Measurements from ENCODE around the gene NIT1. TPM values are rescaled to one million over a fixed set of nuclear protein-coding genes. Genes with fewer than 3 reads are reported as not detected.

NIT1 gene
- total and polyA plus RNA-seq, 2 donors from 2014 or later = 42.3 to 91.5 TPM

GRCh38 chr1:161090617-161091016 lies 27.3 kb upstream of the NIT1 start:
- no peak for DNase-seq
- Histone ChIP-seq H3K27me3 (ENCODE audit: control insufficient read depth, insufficient read depth, low read length) (no peaks in the 10 kb centered on the region), H3K4me3 (ENCODE audit: low read length in 3 of 3) (no peak overlapping the region), H3K9me3 (ENCODE audit: control insufficient read depth in 2 of 3, insufficient read depth in 1 of 3, low read length in 3 of 3) (no peaks in the 10 kb centered on the region), H3K36me3 (ENCODE audit: control insufficient read depth in 2 of 3, insufficient read depth in 3 of 3, low read length in 3 of 3) (no peaks in the 10 kb centered on the region), H3K9ac (ENCODE audit: low read length in 3 of 3) (no peak overlapping the region), H3K4me1 (ENCODE audit: control insufficient read depth in 2 of 3, insufficient read depth in 2 of 3, low read depth in 1 of 3, low read length in 3 of 3) (peaks cover 0 to 9% (median 4%) of the 10 kb centered on the region in 3 donors), H3K27ac (ENCODE audit: low read depth in 2 of 2, low read length in 2 of 2) (no peak overlapping the region)
- intact Hi-C loops (cut with DNase I) = no loop called here
- no peak for TF ChIP-seq CTCF (IDR thresholded peaks at IDR 0.05; ENCODE audit: borderline replicate concordance, extremely low read depth, insufficient read depth)
- FAIRE-seq = no peak

- H3K36me3 ChIP-seq (ENCODE audit: control insufficient read depth in 2 of 3, insufficient read depth in 3 of 3, low read length in 3 of 3) = no peaks in the 10 kb centered on the region
- H3K4me1 ChIP-seq (ENCODE audit: control insufficient read depth in 2 of 3, insufficient read depth in 2 of 3, low read depth in 1 of 3, low read length in 3 of 3) = peaks cover 0 to 9% (median 4%) of the 10 kb centered on the region in 3 donors
- H3K27me3 ChIP-seq (ENCODE audit: control insufficient read depth, insufficient read depth, low read length) = no peaks in the 10 kb centered on the region
- H3K4me3 ChIP-seq (ENCODE audit: low read length in 3 of 3) = no peak overlapping the region
- intact Hi-C loops (cut with DNase I) = no loop called here
- no peaks in the 10 kb centered on the region for H3K9me3 ChIP-seq (ENCODE audit: control insufficient read depth in 2 of 3, insufficient read depth in 1 of 3, low read length in 3 of 3)
- no peak for DNase-seq
- FAIRE-seq = no peak
- no peak for TF ChIP-seq CTCF (IDR thresholded peaks at IDR 0.05; ENCODE audit: borderline replicate concordance, extremely low read depth, insufficient read depth)
- no peak overlapping the region for H3K27ac ChIP-seq (ENCODE audit: low read depth in 2 of 2, low read length in 2 of 2)
- no peak overlapping the region for H3K9ac ChIP-seq (ENCODE audit: low read length in 3 of 3)
Measured at GRCh38 chr1:161091093-161091492, 26.8 kb upstream of the NIT1 start.

GRCh38 chr1:161091796-161092507 lies 26.0 kb upstream of the NIT1 start:
- no peak overlapping the region for H3K9ac ChIP-seq (ENCODE audit: low read length in 3 of 3)
- peaks cover 0 to 9% (median 4%) of the 10 kb centered on the region in 3 donors for H3K4me1 ChIP-seq (ENCODE audit: control insufficient read depth in 2 of 3, insufficient read depth in 2 of 3, low read depth in 1 of 3, low read length in 3 of 3)
- TF ChIP-seq CTCF (IDR thresholded peaks at IDR 0.05; ENCODE audit: borderline replicate concordance, extremely low read depth, insufficient read depth) = no peak
- H3K27me3 ChIP-seq (ENCODE audit: control insufficient read depth, insufficient read depth, low read length) = no peaks in the 10 kb centered on the region
- H3K4me3 ChIP-seq (ENCODE audit: low read length in 3 of 3) = no peak overlapping the region
- no peak for FAIRE-seq
- H3K36me3 ChIP-seq (ENCODE audit: control insufficient read depth in 2 of 3, insufficient read depth in 3 of 3, low read length in 3 of 3) = no peaks in the 10 kb centered on the region
- H3K27ac ChIP-seq (ENCODE audit: low read depth in 2 of 2, low read length in 2 of 2) = no peak overlapping the region
- intact Hi-C loops (cut with DNase I) = no loop called here
- no peak for DNase-seq
- no peaks in the 10 kb centered on the region for H3K9me3 ChIP-seq (ENCODE audit: control insufficient read depth in 2 of 3, insufficient read depth in 1 of 3, low read length in 3 of 3)
